Measurements from ENCODE around the gene FLOT1. TPM values are rescaled to one million over a fixed set of nuclear protein-coding genes. Genes with fewer than 3 reads are reported as not detected.

Gene FLOT1
- total and polyA plus RNA-seq, 9 of the 15 experiments (the other 6 are each of a cell fraction or from before 2014, with no cell fraction given), result 11.7 to 149 (median 118) TPM

GRCh38 chr6:30727920-30728553, 14.4 kb downstream of the FLOT1 start (continued):
- TF ChIP-seq DEAF1 (CRISPR knock-in tag; IDR thresholded peaks at IDR 0.05) (no peak), ATF3 (IDR thresholded peaks at IDR 0.05) (no peak), ATF3 (CRISPR knock-in tag; conservative IDR thresholded peaks at IDR 0.05) (no peak), RBM25 (IDR thresholded peaks at IDR 0.05; ENCODE audit: low read depth, low read length, severe bottlenecking) (no peak), RFX7 (CRISPR knock-in tag; IDR thresholded peaks at IDR 0.05) (no peak), CREB5 (CRISPR knock-in tag; IDR thresholded peaks at IDR 0.05) (no peak), AFF4 (CRISPR knock-in tag; IDR thresholded peaks at IDR 0.05) (0 out of 2 replicates have a peak, but pooled peaks have one; percentile 39), ZNF384 (IDR thresholded peaks at IDR 0.05; ENCODE audit: low read depth, low read length) (peak; percentile 70), SMARCA5 (IDR thresholded peaks at IDR 0.05) (no peak), RAD21 (CRISPR knock-in tag; conservative IDR thresholded peaks at IDR 0.05 in 1 of 2, IDR thresholded peaks at IDR 0.05 in 1 of 2) (peak in 1 of 2 experiments; percentile 23; a peak in 1 of 4 replicates), PREB (CRISPR knock-in tag; IDR thresholded peaks at IDR 0.05) (no peak), OTX1 (CRISPR knock-in tag; IDR thresholded peaks at IDR 0.05) (no peak), CTCF (IDR thresholded peaks at IDR 0.05 in 2 of 3, conservative IDR thresholded peaks at IDR 0.05 in 1 of 3; ENCODE audit: insufficient read depth in 2 of 3, low read depth in 1 of 3, low read length in 3 of 3) (peak in 2 of 3 experiments; percentile 25 to 33; a peak in 3 of 6 replicates), XRCC4 (IDR thresholded peaks at IDR 0.05; ENCODE audit: extremely low read depth, insufficient read depth, insufficient read length) (no peak), RUNX1 (IDR thresholded peaks at IDR 0.05; ENCODE audit: low read depth) (no peak), KDM1A (IDR thresholded peaks at IDR 0.05) (no peak), MXI1 (IDR thresholded peaks at IDR 0.05; ENCODE audit: low read depth, low read length) (no peak)
